H1 (cell line): ENCODE measurements around the gene USP54. TPM values are rescaled to one million over a fixed set of nuclear protein-coding genes. Genes with fewer than 3 reads are reported as not detected.

Source experiments
- CTCF ChIA-PET: fragments of 300-600 bp; sonication (Branson Sonifier 250); formaldehyde crosslinking; loops from one replicate; lab custom pipeline; 2021; ENCODE audit not compliant: partially characterized antibody; lab: Charles Lee
- POLR2A ChIA-PET: fragments of 300-600 bp; sonication (Branson Sonifier 250); formaldehyde crosslinking; loops from one replicate; lab custom pipeline; 2021; ENCODE audit warnings: inconsistent platforms; ENCODE audit not compliant: partially characterized antibody; lab: Charles Lee
- DNase-seq, 2 experiments: peaks; one replicate each; pipeline versions ENCODE4 v3.0.0 to v3.0.0-alpha.2; 2010 to 2022; ENCODE audit warnings: low spot score in 2 of 2, low read depth in 1 of 2, mixed read lengths in 1 of 2
- FAIRE-seq: peaks from 2 replicates; lab custom pipeline; 2011; peaks lifted over from hg19 to GRCh38; lab: Jason Lieb, UNC
- H2AFZ ChIP-seq: 2 replicates; pipeline ENCODE4 v1.8.1; 2012; ENCODE audit warnings: low read length, inconsistent platforms
- H2AK5ac ChIP-seq: 2 replicates; pipeline ENCODE4 v1.6.1; 2013; ENCODE audit warnings: low read depth, low read length
- H2BK120ac ChIP-seq: replicated peaks from 2 replicates; pipeline ENCODE3; 2013; ENCODE audit warnings: low read depth, low read length, inconsistent platforms
- H2BK12ac ChIP-seq: 2 replicates; pipeline ENCODE4 v1.6.1; 2013; ENCODE audit warnings: low read depth, low read length
- H2BK15ac ChIP-seq: 2 replicates; pipeline ENCODE4 v1.6.1; 2013; ENCODE audit warnings: low read length
- H2BK20ac ChIP-seq: 2 replicates; pipeline ENCODE4 v1.6.1; 2013; ENCODE audit warnings: low read length
- H2BK5ac ChIP-seq: 2 replicates; pipeline ENCODE4 v1.6.1; 2013; ENCODE audit warnings: low read depth, low read length
- H3K14ac ChIP-seq: 2 replicates; pipeline ENCODE4 v1.6.1; 2013; ENCODE audit warnings: inconsistent platforms; ENCODE audit not compliant: insufficient read length
- H3K18ac ChIP-seq: 2 replicates; pipeline ENCODE4 v1.6.1; 2013; ENCODE audit warnings: low read length; ENCODE audit errors: extremely low read depth
- H3K23ac ChIP-seq: 2 replicates; pipeline ENCODE4 v1.6.1; 2013; ENCODE audit warnings: inconsistent platforms; ENCODE audit not compliant: insufficient read length
- H3K23me2 ChIP-seq: 2 replicates; pipeline ENCODE4 v1.6.1; 2013; ENCODE audit warnings: low read depth, low read length
- H3K27ac ChIP-seq: 2 replicates; pipeline ENCODE4 v1.6.1; 2011; ENCODE audit warnings: low read depth, low read length, inconsistent platforms
- H3K27me3 ChIP-seq, 4 experiments: replicated peaks in 1 of 4; 1 replicate in 1 of 4; 2 replicates in 3 of 4; pipeline versions ENCODE4 v1.6.1 to v1.8.1; 2011 to 2013; ENCODE audit warnings: low read length in 3 of 4, mild to moderate bottlenecking in 3 of 4, inconsistent platforms in 2 of 4, mixed read lengths in 2 of 4, moderate library complexity in 1 of 4; ENCODE audit not compliant: control insufficient read depth in 3 of 4, insufficient read depth in 3 of 4; ENCODE audit errors: extremely low read depth in 1 of 4
- H3K36me3 ChIP-seq, 4 experiments: 2 replicates each; pipeline versions ENCODE4 v1.6.1 to v1.8.1; 2011 to 2013; ENCODE audit warnings: mild to moderate bottlenecking in 4 of 4, low read length in 3 of 4, moderate library complexity in 2 of 4, control low read depth in 1 of 4, inconsistent platforms in 1 of 4; ENCODE audit not compliant: insufficient read depth in 4 of 4, control insufficient read depth in 2 of 4
- H3K4ac ChIP-seq: replicated peaks from 2 replicates; pipeline ENCODE3; 2013; ENCODE audit warnings: low read length, low read depth, mixed read lengths, inconsistent platforms; ENCODE audit not compliant: insufficient read length
- H3K4me1 ChIP-seq, 4 experiments: replicated peaks in 1 of 4; 1 replicate in 1 of 4; 2 replicates in 3 of 4; pipeline versions ENCODE4 v1.6.1 to v1.8.1; 2011 to 2013; ENCODE audit warnings: low read length in 3 of 4, inconsistent platforms in 2 of 4, mixed read lengths in 1 of 4; ENCODE audit not compliant: insufficient read depth in 4 of 4, control insufficient read depth in 3 of 4
- H3K4me2 ChIP-seq, 2 experiments: 2 replicates each; pipeline versions ENCODE4 v1.6.1 to v1.8.1; 2011 to 2013; ENCODE audit warnings: low read depth in 2 of 2, low read length in 2 of 2, control low read depth in 1 of 2, inconsistent platforms in 1 of 2, mild to moderate bottlenecking in 1 of 2; ENCODE audit not compliant: insufficient read depth in 1 of 2
- H3K4me3 ChIP-seq, 4 experiments: fragments of 200-600, 300-600 bp in 1 of 4; sonication (generic), shearing (Covaris generic), sonication (Bioruptor Twin) in 1 of 4; 2 replicates each; pipeline versions ENCODE4 v1.5.1 to v1.8.1; 2011 to 2016; ENCODE audit warnings: low read length in 4 of 4, low read depth in 3 of 4, control low read depth in 2 of 4, inconsistent platforms in 2 of 4, mild to moderate bottlenecking in 2 of 4, mixed read lengths in 1 of 4, moderate library complexity in 1 of 4; ENCODE audit not compliant: insufficient read depth in 2 of 4; ENCODE audit errors: extremely low read depth in 1 of 4
- H3K56ac ChIP-seq: replicated peaks from 2 replicates; pipeline ENCODE3; 2013; ENCODE audit warnings: low read depth, mild to moderate bottlenecking, mixed read lengths, low read length, inconsistent platforms; ENCODE audit not compliant: insufficient read length
- H3K79me1 ChIP-seq: 2 replicates; pipeline ENCODE4 v1.6.1; 2013; ENCODE audit warnings: low read depth, low read length, control low read depth
- H3K79me2 ChIP-seq, 2 experiments: 2 replicates each; pipeline versions ENCODE4 v1.6.1 to v1.8.1; 2012 to 2013; ENCODE audit warnings: low read length in 2 of 2, mild to moderate bottlenecking in 2 of 2, inconsistent platforms in 1 of 2; ENCODE audit not compliant: insufficient read depth in 2 of 2, control insufficient read depth in 1 of 2
- H3K9ac ChIP-seq, 4 experiments: replicated peaks in 1 of 4; 1 replicate in 1 of 4; 2 replicates in 3 of 4; pipeline versions ENCODE4 v1.6.1 to v1.8.1; 2011 to 2013; ENCODE audit warnings: low read depth in 3 of 4, low read length in 3 of 4, control low read depth in 2 of 4, mild to moderate bottlenecking in 2 of 4, moderate library complexity in 2 of 4, inconsistent platforms in 1 of 4; ENCODE audit errors: extremely low read depth in 1 of 4
- H3K9me3 ChIP-seq, 2 experiments: 2 replicates each; pipeline versions ENCODE4 v1.6.1 to v1.8.1; 2012 to 2013; ENCODE audit warnings: mild to moderate bottlenecking in 2 of 2, moderate library complexity in 2 of 2, control low read depth in 1 of 2, inconsistent platforms in 1 of 2, low read depth in 1 of 2, low read length in 1 of 2, mixed read lengths in 1 of 2; ENCODE audit not compliant: insufficient read depth in 2 of 2
- H4K20me1 ChIP-seq, 2 experiments: replicated peaks in 1 of 2; 2 replicates each; pipeline versions ENCODE3 to v1.8.1; 2011 to 2013; ENCODE audit warnings: inconsistent platforms in 2 of 2, low read length in 2 of 2, mild to moderate bottlenecking in 1 of 2; ENCODE audit not compliant: insufficient read depth in 2 of 2, control insufficient read depth in 1 of 2
- H4K5ac ChIP-seq: 2 replicates; pipeline ENCODE4 v1.6.1; 2013; ENCODE audit warnings: low read length, low read depth, mixed read lengths, inconsistent platforms; ENCODE audit not compliant: insufficient read length
- H4K8ac ChIP-seq: 2 replicates; pipeline ENCODE4 v1.8.0; 2013; ENCODE audit warnings: mild to moderate bottlenecking, moderate library complexity, low read length, inconsistent platforms; ENCODE audit not compliant: insufficient read depth; ENCODE audit errors: extremely low read depth
- H4K91ac ChIP-seq: replicated peaks from 2 replicates; pipeline ENCODE3; 2013; ENCODE audit warnings: low read length, mixed read lengths, inconsistent platforms; ENCODE audit not compliant: insufficient read length
- RBBP5 ChIP-seq: IDR thresholded peaks from 2 replicates; pipeline ENCODE4 v1.7.1; 2012; ENCODE audit warnings: low read depth, mild to moderate bottlenecking, inconsistent platforms, low read length, moderate library complexity, borderline replicate concordance
- SIX5 ChIP-seq: IDR thresholded peaks from 2 replicates; pipeline ENCODE4 v1.6.1; 2011; ENCODE audit warnings: mild to moderate bottlenecking, low read depth, low read length
- WGBS, 2 experiments: shearing (Covaris generic) in 1 of 2; methylation state at CpG; one replicate each; pipeline versions ENCODE4 v1.1.6 to v1.1.7; 2013 to 2015; ENCODE audit warnings: low lambda C conversion rate in 2 of 2, mixed read lengths in 2 of 2, inconsistent platforms in 1 of 2, low coverage in 1 of 2, missing lambda C conversion rate in 1 of 2; ENCODE audit not compliant: insufficient replicate concordance in 2 of 2, insufficient coverage in 1 of 2, insufficient read length in 1 of 2; ENCODE audit errors: extremely low coverage in 1 of 2, missing lambda C conversion rate in 1 of 2; 5-methylcytosine and 5-hydroxymethylcytosine counted together
- polyA plus RNA-seq, 7 experiments: library from polyadenylated mRNA; depleted of rRNA in 3 of 7; stranded (reverse) in 5 of 7; unstranded in 2 of 7; fragments of >200 nt in 5 of 7; fragments of 200-250 nt in 2 of 7; gene quantifications; 1 replicate in 5 of 7; 2 replicates in 1 of 7; 4 replicates in 1 of 7; pipeline versions ENCODE4 v1.2.1 to v1.2.3, GENCODE V29; 2011 to 2013; ENCODE audit warnings: missing spikeins in 2 of 7, mixed read lengths in 2 of 7
- total RNA-seq: library from RNA; stranded (reverse); fragmentation: NEBNext Ultra II Directional; extraction: Animal tissue kit (Norgen Biotek cat#: 25700); gene quantifications from 2 replicates; pipeline ENCODE4 v1.2.1, GENCODE V29; 2021

The USP54 gene
- total and polyA plus RNA-seq, 2 of the 8 experiments (the other 6 are each of a cell fraction or from before 2014, with no cell fraction given), result 46.2 to 65.6 TPM

GRCh38 chr10:73497623-73498022 lies 93.5 kb downstream of the USP54 start:
- H2AFZ ChIP-seq, result no peak overlapping the region
- no peaks in the 10 kb centered on the region for H3K79me1 ChIP-seq
- no peak overlapping the region for H3K4me2 ChIP-seq
- H3K14ac ChIP-seq, result no peak overlapping the region
- no peak overlapping the region for H2BK5ac ChIP-seq
- H2BK120ac ChIP-seq, result no peak overlapping the region
- no peak overlapping the region for H3K56ac ChIP-seq
- no peak overlapping the region for H2BK12ac ChIP-seq
- no peaks in the 10 kb centered on the region for H4K20me1 ChIP-seq
- TF ChIP-seq SIX5, result no peak
- TF ChIP-seq RBBP5, result no peak
- TF ChIP-seq, all 59 proteins: peak for 0
- no peaks in the 10 kb centered on the region; the same call in 1 of the 2 replicates for H3K23me2 ChIP-seq
- no peaks in the 10 kb centered on the region for H3K9me3 ChIP-seq
- H3K36me3 ChIP-seq, result peaks cover 9 to 19% (median 17%) of the 10 kb centered on the region in 4 experiments; a peak in 5 of 8 replicates
- no peak overlapping the region for H3K18ac ChIP-seq
- H2BK15ac ChIP-seq, result no peak overlapping the region
- DNase-seq, result no peak
- no peak overlapping the region for H3K4ac ChIP-seq
- peaks cover 4 to 5% (median 4%) of the 10 kb centered on the region in 4 experiments; a peak in 6 of 7 replicates for H3K4me1 ChIP-seq
- H3K79me2 ChIP-seq, result peaks cover 0 to 25% of the 10 kb centered on the region in 2 experiments; a peak in 3 of 4 replicates
- H4K5ac ChIP-seq, result no peak overlapping the region
- H3K23ac ChIP-seq, result no peak overlapping the region
- ChIA-PET CTCF (interaction anchor here (1.5 to 1.7 kb wide), 2 partner anchors 146 to 147 kb away, joined by 3 to 4 read pairs; no protein-coding TSS in a partner anchor), POLR2A (interaction anchor here (3.3 kb wide), 1 partner anchor 8 kb away, joined by 11 read pairs; no protein-coding TSS in a partner anchor)
- no peak overlapping the region for H3K4me3 ChIP-seq
- H3K27me3 ChIP-seq, result no peaks in the 10 kb centered on the region
- H3K27ac ChIP-seq, result no peak overlapping the region
- H3K9ac ChIP-seq, result no peak overlapping the region
- H4K8ac ChIP-seq, result no peak overlapping the region
- no peak for FAIRE-seq
- H4K91ac ChIP-seq, result no peak overlapping the region
- H2BK20ac ChIP-seq, result no peak overlapping the region
- 90% methylated on average over 2 of the region's 2 CpGs; no CpG with 5 or more reads in 1 of the 2 experiments for WGBS, 2 experiments
- no peak overlapping the region for H2AK5ac ChIP-seq
